ENCODE data around the gene MYZAP. TPM values are rescaled to one million over a fixed set of nuclear protein-coding genes. Genes with fewer than 3 reads are reported as not detected.

MYZAP gene
- total and polyA plus RNA-seq, 2 of the 13 experiments (the other 11 are each of a cell fraction or from before 2014, with no cell fraction given), result not detected

DNA sequence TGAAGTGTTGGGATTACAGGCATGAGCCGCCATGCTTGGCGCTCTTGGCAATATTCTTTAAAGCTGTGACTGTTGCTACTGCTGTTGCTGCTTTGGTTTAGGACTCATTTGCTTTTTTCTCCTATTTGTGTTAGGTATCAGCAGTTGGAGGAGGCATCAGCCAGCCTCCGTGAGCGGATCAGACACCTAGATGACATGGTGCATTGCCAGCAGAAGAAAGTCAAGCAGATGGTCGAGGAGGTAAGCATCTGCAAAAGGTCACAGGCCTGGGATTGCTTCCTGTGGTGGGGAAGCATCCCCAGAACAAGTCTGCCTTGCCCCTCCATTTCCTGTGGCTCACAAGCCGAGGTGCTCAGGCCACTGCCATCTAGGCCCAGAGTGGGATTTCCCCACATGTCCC lies 47.6 kb downstream of the MYZAP start (continued):
- TF ChIP-seq, protein P1, sequence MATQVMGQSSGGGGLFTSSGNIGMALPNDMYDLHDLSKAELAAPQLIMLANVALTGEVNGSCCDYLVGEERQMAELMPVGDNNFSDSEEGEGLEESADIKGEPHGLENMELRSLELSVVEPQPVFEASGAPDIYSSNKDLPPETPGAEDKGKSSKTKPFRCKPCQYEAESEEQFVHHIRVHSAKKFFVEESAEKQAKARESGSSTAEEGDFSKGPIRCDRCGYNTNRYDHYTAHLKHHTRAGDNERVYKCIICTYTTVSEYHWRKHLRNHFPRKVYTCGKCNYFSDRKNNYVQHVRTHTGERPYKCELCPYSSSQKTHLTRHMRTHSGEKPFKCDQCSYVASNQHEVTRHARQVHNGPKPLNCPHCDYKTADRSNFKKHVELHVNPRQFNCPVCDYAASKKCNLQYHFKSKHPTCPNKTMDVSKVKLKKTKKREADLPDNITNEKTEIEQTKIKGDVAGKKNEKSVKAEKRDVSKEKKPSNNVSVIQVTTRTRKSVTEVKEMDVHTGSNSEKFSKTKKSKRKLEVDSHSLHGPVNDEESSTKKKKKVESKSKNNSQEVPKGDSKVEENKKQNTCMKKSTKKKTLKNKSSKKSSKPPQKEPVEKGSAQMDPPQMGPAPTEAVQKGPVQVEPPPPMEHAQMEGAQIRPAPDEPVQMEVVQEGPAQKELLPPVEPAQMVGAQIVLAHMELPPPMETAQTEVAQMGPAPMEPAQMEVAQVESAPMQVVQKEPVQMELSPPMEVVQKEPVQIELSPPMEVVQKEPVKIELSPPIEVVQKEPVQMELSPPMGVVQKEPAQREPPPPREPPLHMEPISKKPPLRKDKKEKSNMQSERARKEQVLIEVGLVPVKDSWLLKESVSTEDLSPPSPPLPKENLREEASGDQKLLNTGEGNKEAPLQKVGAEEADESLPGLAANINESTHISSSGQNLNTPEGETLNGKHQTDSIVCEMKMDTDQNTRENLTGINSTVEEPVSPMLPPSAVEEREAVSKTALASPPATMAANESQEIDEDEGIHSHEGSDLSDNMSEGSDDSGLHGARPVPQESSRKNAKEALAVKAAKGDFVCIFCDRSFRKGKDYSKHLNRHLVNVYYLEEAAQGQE (IDR thresholded peaks at IDR 0.05; ENCODE audit: borderline replicate concordance in 1 of 2, low read depth in 1 of 2, low read length in 2 of 2), result no peak
- TF ChIP-seq TRIM24 (CRISPR knock-in tag; IDR thresholded peaks at IDR 0.05), result no peak

DNA sequence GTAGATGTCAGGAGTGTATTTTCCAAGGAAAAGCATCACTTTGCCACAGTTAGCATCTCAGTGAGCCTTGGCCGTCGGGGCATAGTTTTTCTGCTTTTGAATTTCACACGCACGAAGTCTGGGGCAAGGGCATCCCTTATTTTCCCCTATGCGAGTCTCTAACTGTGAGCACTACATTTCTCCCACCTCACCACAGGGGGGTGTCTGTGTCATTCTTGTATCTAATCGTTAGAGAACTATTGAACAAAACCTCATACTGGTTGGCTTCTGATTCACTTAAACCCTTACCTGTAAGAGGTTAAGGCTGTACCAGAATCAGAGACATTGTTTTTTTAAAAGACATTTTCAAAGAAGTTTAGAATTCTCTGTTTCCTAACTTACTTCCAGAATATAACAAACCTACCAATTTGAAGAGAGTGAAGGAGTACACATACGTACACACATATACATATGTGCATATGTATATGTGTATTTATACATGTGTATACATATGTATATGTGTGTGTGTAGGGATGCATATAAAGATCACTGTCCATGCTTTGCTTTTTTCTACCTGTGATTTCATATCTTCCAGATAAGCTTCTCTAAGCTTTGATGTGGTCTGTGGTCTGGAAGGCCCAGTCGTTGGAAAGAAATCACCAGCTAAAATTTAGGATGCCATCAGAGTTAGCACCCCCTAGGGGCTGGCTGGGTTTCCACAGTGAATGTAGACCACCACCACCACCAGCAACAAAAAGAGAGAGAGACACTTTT lies 49.4 kb downstream of the MYZAP start:
- FAIRE-seq (peak; percentile 42), ATAC-seq (peak; percentile 83), DNase-seq (ENCODE audit: low spot score) (peak; percentile 26)
- Histone ChIP-seq H3K9me3 (ENCODE audit: low read length) (no peaks in the 10 kb centered on the region), H2AFZ (ENCODE audit: low read length) (no peak overlapping the region), H3K9ac (ENCODE audit: insufficient read depth, low read depth, low read length) (no peak overlapping the region), H3K4me3 (replicated peaks in 1 of 3; ENCODE audit: insufficient read depth in 1 of 3, low read depth in 2 of 3, low read length in 3 of 3) (no peak overlapping the region), H3K36me3 (replicated peaks in 1 of 2; ENCODE audit: control insufficient read depth in 1 of 2, insufficient read depth in 2 of 2, low read length in 2 of 2) (no peaks in the 10 kb centered on the region), H3K27ac (ENCODE audit: extremely low read length, insufficient read depth, low read length) (no peak overlapping the region), H3K4me1 (ENCODE audit: insufficient read depth, low read length) (no peaks in the 10 kb centered on the region), H4K20me1 (ENCODE audit: insufficient read depth, low read length) (no peaks in the 10 kb centered on the region), H3K79me2 (ENCODE audit: insufficient read depth, low read length) (no peaks in the 10 kb centered on the region), H3K27me3 (ENCODE audit: control insufficient read depth in 1 of 2, insufficient read depth in 2 of 2, low read length in 2 of 2) (peaks cover 0 to 8% of the 10 kb centered on the region in 2 experiments; a peak in 3 of 5 replicates), H3K4me2 (ENCODE audit: low read depth, low read length) (no peak overlapping the region)
- no TSS peak for BruUV-seq (replicated peaks)
- TF ChIP-seq ZNF703 (CRISPR knock-in tag; IDR thresholded peaks at IDR 0.05; ENCODE audit: borderline replicate concordance) (no peak), STAG1 (CRISPR knock-in tag; IDR thresholded peaks at IDR 0.05) (peak; percentile 34), SMC3 (IDR thresholded peaks at IDR 0.05; ENCODE audit: low read length) (peak; percentile 23; the same call in 1 of the 2 replicates)
- TF ChIP-seq, protein P2, sequence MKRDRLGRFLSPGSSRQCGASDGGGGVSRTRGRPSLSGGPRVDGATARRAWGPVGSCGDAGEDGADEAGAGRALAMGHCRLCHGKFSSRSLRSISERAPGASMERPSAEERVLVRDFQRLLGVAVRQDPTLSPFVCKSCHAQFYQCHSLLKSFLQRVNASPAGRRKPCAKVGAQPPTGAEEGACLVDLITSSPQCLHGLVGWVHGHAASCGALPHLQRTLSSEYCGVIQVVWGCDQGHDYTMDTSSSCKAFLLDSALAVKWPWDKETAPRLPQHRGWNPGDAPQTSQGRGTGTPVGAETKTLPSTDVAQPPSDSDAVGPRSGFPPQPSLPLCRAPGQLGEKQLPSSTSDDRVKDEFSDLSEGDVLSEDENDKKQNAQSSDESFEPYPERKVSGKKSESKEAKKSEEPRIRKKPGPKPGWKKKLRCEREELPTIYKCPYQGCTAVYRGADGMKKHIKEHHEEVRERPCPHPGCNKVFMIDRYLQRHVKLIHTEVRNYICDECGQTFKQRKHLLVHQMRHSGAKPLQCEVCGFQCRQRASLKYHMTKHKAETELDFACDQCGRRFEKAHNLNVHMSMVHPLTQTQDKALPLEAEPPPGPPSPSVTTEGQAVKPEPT (CRISPR knock-in tag; IDR thresholded peaks at IDR 0.05; ENCODE audit: low read depth), result no peak
- TF ChIP-seq, protein P3, sequence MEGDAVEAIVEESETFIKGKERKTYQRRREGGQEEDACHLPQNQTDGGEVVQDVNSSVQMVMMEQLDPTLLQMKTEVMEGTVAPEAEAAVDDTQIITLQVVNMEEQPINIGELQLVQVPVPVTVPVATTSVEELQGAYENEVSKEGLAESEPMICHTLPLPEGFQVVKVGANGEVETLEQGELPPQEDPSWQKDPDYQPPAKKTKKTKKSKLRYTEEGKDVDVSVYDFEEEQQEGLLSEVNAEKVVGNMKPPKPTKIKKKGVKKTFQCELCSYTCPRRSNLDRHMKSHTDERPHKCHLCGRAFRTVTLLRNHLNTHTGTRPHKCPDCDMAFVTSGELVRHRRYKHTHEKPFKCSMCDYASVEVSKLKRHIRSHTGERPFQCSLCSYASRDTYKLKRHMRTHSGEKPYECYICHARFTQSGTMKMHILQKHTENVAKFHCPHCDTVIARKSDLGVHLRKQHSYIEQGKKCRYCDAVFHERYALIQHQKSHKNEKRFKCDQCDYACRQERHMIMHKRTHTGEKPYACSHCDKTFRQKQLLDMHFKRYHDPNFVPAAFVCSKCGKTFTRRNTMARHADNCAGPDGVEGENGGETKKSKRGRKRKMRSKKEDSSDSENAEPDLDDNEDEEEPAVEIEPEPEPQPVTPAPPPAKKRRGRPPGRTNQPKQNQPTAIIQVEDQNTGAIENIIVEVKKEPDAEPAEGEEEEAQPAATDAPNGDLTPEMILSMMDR (CRISPR knock-in tag; IDR thresholded peaks at IDR 0.05), result peak; percentile 42
- TF ChIP-seq, protein P4, sequence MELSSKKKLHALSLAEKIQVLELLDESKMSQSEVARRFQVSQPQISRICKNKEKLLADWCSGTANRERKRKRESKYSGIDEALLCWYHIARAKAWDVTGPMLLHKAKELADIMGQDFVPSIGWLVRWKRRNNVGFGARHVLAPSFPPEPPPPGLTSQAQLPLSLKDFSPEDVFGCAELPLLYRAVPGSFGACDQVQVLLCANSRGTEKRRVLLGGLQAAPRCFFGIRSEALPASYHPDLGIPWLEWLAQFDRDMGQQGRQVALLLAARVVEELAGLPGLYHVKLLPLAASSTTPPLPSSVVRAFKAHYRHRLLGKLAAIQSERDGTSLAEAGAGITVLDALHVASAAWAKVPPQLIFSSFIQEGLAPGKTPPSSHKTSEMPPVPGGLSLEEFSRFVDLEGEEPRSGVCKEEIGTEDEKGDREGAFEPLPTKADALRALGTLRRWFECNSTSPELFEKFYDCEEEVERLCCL (CRISPR knock-in tag; IDR thresholded peaks at IDR 0.05; ENCODE audit: borderline replicate concordance), result no peak
- ChIA-PET POLR2A (no interaction called here), CTCF (ENCODE audit: low intra/inter-chr PET ratio, low total read pairs) (interaction anchor here (0.9 kb wide), 1 partner anchor 81 kb away, joined by 4 read pairs; no protein-coding TSS in a partner anchor)
- intact Hi-C loops (cut with micrococcal nuclease; ENCODE audit: unreplicated experiment) (loop anchor here (2.0 kb wide), 1 partner anchor 80 kb away; no protein-coding TSS in a partner anchor), in situ Hi-C loops (cut with HindIII; ENCODE audit: extremely low pct_ligation_motif_present, low pct_unique_long_range_greater_than_20kb) (no loop called here)
- WGBS (ENCODE audit: low lambda C conversion rate), result 34% methylated on average over 8 of the region's 8 CpGs
